Epithelial cell of proximal tubule (primary cell): ENCODE results near the gene ARHGAP26. TPM values are rescaled to one million over a fixed set of nuclear protein-coding genes. Genes with fewer than 3 reads are reported as not detected.

Experiments
- DNase-seq: peaks from one replicate; pipeline ENCODE4 v3.0.0-alpha.2; 2011; ENCODE audit warnings: low read depth
- H3K4me3 ChIP-seq: 2 replicates; pipeline ENCODE4 v1.5.1; 2011; ENCODE audit warnings: low read depth, mild to moderate bottlenecking, low read length
- total RNA-seq: library from RNA; depleted of rRNA; stranded (reverse); fragments of >200 nt; gene quantifications from 2 replicates; pipeline ENCODE4 v1.2.3, GENCODE V29; 2015
- TF ChIP-seq, protein P1 (sequence below): conservative IDR thresholded peaks from 2 replicates; pipeline ENCODE4 v1.5.1; 2012; ENCODE audit warnings: low read depth, mild to moderate bottlenecking, low read length

Gene ARHGAP26
- total RNA-seq, 1 donor from 2014 or later, result 7.0 TPM

DNA sequence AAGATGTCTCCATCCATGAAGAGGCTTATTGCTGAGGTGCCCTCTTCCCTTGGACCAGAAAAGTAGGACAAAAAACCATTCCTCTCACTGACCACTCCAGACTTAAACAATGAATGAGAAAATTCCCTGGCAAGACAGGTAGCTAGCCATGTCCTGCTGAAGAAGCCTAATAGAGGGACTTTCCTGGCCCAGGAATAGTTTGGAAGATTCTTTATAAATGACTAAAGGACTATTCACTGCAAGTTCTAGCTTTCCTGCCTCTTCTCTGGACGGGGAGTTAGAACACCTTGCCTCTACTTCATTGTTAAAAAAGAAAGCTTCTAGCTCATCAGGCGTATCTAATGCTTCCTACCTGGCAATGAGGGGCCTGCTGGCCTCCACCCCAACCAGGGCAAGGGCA is 479.7 kb downstream of the ARHGAP26 start:
- H3K4me3 ChIP-seq, result no peak overlapping the region
- no peak for DNase-seq
- TF ChIP-seq, protein P1, sequence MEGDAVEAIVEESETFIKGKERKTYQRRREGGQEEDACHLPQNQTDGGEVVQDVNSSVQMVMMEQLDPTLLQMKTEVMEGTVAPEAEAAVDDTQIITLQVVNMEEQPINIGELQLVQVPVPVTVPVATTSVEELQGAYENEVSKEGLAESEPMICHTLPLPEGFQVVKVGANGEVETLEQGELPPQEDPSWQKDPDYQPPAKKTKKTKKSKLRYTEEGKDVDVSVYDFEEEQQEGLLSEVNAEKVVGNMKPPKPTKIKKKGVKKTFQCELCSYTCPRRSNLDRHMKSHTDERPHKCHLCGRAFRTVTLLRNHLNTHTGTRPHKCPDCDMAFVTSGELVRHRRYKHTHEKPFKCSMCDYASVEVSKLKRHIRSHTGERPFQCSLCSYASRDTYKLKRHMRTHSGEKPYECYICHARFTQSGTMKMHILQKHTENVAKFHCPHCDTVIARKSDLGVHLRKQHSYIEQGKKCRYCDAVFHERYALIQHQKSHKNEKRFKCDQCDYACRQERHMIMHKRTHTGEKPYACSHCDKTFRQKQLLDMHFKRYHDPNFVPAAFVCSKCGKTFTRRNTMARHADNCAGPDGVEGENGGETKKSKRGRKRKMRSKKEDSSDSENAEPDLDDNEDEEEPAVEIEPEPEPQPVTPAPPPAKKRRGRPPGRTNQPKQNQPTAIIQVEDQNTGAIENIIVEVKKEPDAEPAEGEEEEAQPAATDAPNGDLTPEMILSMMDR, result no peak

DNA sequence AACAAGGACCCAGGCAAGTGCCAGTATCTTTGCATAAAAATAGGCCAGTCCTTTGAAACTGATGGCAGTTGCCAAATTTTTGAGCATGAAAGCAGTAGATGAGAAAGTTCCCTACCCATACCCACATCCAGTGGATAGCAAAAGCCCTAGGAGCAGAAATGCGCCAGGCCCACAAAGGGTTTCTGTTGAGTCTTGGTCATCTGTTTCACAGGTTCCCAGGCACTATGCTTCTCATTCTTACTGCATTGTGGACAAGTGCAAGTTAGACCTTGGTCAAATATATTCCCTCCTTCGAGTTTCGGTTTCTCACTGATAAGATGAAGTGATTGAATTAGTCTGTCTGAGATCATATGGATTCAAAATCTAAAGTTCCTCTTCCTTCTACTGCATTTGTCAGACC is 481.0 kb downstream of the ARHGAP26 start:
- DNase-seq, result no peak
- no peak overlapping the region for H3K4me3 ChIP-seq

DNA sequence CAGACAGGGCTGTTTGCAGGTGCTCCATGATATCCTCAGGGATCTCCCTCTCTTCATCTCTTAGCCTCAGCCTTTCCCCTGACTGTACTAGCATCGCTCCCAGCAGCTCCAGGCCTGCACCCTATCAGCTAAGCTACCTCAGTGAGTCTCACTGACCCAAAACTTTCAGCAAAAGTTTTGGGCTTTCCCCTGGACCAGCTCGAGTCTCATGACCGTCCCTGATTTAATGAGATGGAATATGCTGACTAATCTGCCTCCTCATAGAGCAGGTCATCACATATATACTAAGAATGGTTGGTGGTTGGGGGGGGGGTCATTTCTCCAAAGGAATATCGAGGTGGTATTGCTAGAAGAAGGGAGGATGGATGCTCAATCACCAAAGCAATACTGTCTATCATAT is 481.8 kb downstream of the ARHGAP26 start:
- DNase-seq, result no peak
- TF ChIP-seq, protein P1, result no peak
- no peak overlapping the region for H3K4me3 ChIP-seq

More for the DNA sequence above, 481.0 kb downstream of the ARHGAP26 start:
- TF ChIP-seq, protein P1, result no peak

DNA sequence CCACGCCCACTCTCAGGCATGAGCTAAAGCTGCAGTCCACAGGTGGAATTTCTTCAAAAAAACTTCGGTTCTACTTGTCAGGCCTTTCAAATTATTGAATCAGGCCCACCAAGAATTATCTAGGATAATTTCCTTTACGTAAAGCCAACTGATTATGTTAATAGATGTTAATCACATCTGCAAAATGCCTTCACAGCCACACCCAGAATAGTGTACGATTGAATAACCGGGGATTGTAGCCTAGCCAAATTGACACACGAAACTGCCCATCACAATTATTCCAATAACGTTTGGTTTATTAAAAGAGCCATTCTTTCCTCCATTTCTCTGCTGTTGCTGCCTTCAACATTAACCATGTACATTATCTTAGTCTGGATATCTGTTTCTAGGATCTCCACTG is 484.6 kb downstream of the ARHGAP26 start:
- no peak overlapping the region for H3K4me3 ChIP-seq
- DNase-seq, result no peak

DNA sequence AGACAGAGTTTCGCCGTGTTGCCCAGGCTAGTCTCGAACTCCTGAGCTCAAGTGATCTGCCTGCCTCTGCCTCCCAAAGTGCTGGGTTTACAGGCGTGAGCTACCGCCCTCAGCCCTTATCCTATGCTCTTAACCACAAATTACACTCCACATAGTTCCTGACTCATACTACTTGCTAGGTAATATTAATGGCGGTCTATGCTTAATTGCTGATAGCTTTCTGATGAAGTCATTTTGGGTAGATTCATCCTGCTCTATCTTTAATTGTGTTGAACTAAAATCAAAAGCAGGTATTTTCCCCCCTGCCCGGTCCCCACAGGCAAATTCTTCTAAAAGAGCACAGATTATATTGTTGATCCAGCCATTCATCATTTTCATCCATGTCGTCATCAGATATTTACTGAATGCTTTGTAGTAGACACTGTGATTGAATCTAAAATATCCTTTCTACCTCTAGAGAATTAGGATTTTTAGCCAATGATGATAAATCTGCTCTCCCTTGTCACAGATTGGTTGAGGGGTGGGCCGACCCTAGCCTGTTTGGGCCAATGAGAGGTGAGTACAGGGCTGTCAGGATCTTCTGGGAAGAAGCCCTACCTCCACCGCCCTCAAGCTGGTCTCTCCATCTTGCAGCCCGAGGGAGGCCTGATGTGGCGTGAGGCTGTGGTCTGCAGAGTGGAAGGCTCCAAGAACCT is 488.5 kb downstream of the ARHGAP26 start:
- H3K4me3 ChIP-seq, result no peak overlapping the region
- DNase-seq, result no peak
- TF ChIP-seq, protein P1, result no peak

More for the DNA sequence above, 484.6 kb downstream of the ARHGAP26 start:
- TF ChIP-seq, protein P1, result no peak

DNA sequence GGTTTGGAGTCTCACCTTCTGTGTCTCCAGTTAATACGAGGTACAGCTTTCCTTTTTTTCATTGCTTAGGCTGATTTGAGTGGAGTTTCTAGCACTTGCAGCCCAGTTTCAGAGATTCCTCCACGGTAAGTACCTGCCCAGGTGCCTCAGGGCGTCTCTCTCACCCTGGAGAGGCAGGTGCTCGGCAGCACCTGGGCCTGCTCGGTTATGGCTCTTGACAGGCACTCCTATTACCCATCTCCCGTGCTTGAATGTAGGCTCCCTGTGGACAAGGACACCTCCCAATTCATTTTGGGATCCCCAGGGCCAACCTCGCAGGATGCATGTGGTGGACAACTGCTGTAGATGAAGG is 489.1 kb downstream of the ARHGAP26 start:
- H3K4me3 ChIP-seq, result no peak overlapping the region
- DNase-seq, result no peak
- TF ChIP-seq, protein P1, result no peak

DNA sequence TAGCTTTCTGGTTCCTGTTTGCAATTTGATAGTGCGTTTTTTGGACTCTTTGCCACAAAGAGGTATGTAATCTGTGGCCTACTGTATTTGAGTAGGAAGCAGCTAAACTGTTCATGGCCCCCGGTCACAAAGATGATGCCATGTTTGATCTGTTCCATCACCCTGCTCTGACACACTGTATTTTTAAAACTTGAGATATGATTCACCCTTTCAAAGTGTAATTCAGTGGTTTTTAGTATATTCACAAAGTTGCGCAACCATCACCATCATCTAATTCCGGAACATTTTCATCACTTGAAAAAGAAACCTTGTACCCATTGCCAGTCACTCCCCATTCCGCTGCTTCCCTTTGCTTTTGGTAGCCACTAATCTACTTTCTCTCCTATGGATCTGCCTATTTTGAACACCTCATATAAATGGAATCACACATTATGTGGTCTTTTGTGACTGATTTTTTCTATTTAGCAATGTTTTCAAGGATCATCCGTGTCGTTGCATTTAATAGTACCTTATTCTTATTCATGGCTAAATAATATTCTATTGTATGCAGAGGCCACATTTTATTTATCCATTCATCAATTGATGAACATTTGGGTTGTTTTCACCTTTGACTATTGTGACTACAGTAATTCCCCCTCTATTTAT is 491.7 kb downstream of the ARHGAP26 start:
- H3K4me3 ChIP-seq, result no peak overlapping the region
- TF ChIP-seq, protein P1, result no peak
- no peak for DNase-seq
